ENCODE measurements around the gene SPC24.
A peak's percentile ranks its signal among the peaks of the same experiment; 100 is the strongest.
"Not testable (repeated sequence)": the region's sequence is repeated elsewhere in the genome, so short reads cannot be mapped to it uniquely, and the experiment has no call there.

Gene SPC24

DNA sequence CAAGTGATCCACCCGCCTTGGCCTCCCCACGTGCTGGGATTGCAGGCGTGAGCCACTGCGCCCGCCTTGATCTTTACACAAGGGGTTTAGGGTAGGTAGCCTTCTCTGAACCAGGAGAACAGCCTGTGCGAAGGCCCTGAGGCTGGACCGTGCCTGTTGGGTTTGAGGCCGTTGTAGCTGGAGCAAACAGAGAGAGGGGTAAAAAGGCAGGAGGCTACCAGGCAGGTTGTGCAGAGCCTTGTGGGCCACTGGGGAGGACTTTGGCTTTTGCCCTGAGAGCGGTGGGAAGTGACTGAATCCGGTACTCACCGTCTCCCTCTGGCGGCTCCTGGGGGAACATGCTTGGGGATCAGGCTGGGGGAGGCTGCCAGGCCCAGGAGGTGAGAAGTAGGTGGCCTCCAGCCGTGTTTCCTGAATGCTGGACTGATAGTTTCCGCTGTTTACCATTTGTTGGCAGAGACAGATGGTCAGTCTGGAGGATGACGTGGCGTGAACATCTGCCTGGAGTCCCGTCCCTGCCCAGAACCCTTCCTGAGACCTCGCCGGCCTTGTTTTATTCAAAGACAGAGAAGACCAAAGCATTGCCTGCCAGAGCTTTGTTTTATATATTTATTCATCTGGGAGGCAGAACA lies 24.6 kb downstream of the SPC24 start:
- no peak for TF ChIP-seq SNAI2 (CRISPR knock-in tag; IDR thresholded peaks at IDR 0.05)
- TF ChIP-seq, protein P1, sequence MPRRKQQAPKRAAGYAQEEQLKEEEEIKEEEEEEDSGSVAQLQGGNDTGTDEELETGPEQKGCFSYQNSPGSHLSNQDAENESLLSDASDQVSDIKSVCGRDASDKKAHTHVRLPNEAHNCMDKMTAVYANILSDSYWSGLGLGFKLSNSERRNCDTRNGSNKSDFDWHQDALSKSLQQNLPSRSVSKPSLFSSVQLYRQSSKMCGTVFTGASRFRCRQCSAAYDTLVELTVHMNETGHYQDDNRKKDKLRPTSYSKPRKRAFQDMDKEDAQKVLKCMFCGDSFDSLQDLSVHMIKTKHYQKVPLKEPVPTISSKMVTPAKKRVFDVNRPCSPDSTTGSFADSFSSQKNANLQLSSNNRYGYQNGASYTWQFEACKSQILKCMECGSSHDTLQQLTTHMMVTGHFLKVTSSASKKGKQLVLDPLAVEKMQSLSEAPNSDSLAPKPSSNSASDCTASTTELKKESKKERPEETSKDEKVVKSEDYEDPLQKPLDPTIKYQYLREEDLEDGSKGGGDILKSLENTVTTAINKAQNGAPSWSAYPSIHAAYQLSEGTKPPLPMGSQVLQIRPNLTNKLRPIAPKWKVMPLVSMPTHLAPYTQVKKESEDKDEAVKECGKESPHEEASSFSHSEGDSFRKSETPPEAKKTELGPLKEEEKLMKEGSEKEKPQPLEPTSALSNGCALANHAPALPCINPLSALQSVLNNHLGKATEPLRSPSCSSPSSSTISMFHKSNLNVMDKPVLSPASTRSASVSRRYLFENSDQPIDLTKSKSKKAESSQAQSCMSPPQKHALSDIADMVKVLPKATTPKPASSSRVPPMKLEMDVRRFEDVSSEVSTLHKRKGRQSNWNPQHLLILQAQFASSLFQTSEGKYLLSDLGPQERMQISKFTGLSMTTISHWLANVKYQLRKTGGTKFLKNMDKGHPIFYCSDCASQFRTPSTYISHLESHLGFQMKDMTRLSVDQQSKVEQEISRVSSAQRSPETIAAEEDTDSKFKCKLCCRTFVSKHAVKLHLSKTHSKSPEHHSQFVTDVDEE (CRISPR knock-in tag; IDR thresholded peaks at IDR 0.05) = no peak
- TF ChIP-seq ESRRG (CRISPR knock-in tag; IDR thresholded peaks at IDR 0.05) = no peak
- no peak for TF ChIP-seq POU6F1 (CRISPR knock-in tag; IDR thresholded peaks at IDR 0.05; ENCODE audit: borderline replicate concordance, low read depth)
- no peak for TF ChIP-seq ZFP30 (CRISPR knock-in tag; IDR thresholded peaks at IDR 0.05)
- no peak for TF ChIP-seq RARB (CRISPR knock-in tag; IDR thresholded peaks at IDR 0.05)
- TF ChIP-seq TCF4 (CRISPR knock-in tag; IDR thresholded peaks at IDR 0.05; ENCODE audit: borderline replicate concordance) = no peak
- peak; percentile 90 for ATAC-seq

DNA sequence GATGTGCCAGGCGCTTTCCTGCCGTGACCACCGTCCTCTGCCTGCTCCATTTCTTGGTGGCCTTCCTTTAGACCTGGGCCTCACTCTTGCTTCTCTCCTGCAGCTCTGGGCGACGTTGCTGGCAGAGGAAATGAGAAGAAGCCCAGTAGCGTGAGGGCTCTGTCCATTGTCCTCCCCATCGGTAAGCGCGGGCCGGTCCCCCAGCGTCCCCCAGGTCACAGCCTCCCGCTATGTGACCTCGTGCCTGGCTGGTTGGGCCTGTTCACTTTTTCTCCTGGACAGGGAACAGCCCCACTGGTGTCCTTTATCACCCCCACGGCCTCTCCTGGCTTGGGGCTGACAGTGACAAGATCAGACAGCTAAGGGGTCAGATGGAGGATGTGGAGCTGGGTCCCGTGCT lies 27.7 kb downstream of the SPC24 start:
- TF ChIP-seq SNAI2 (CRISPR knock-in tag; IDR thresholded peaks at IDR 0.05) (no peak), POU6F1 (CRISPR knock-in tag; IDR thresholded peaks at IDR 0.05; ENCODE audit: borderline replicate concordance, low read depth) (no peak), ESRRG (CRISPR knock-in tag; IDR thresholded peaks at IDR 0.05) (no peak), ZNF565 (CRISPR knock-in tag; conservative IDR thresholded peaks at IDR 0.05; ENCODE audit: low read depth) (no peak), ZFP3 (CRISPR knock-in tag; IDR thresholded peaks at IDR 0.05) (no peak), CSRNP3 (CRISPR knock-in tag; IDR thresholded peaks at IDR 0.05) (no peak), ZNF70 (CRISPR knock-in tag; IDR thresholded peaks at IDR 0.05) (no peak), PPARA (CRISPR knock-in tag; IDR thresholded peaks at IDR 0.05; ENCODE audit: borderline replicate concordance) (no peak)
- no peak for ATAC-seq

GRCh38 chr19:11125994-11126685 lies 29.4 kb downstream of the SPC24 start:
- no peak for TF ChIP-seq PPARA (CRISPR knock-in tag; IDR thresholded peaks at IDR 0.05; ENCODE audit: borderline replicate concordance)
- no peak for TF ChIP-seq TCF4 (CRISPR knock-in tag; IDR thresholded peaks at IDR 0.05; ENCODE audit: borderline replicate concordance)
- TF ChIP-seq TOX (CRISPR knock-in tag; IDR thresholded peaks at IDR 0.05; ENCODE audit: borderline replicate concordance) = no peak
- TF ChIP-seq OSR1 (CRISPR knock-in tag; IDR thresholded peaks at IDR 0.05) = no peak
- TF ChIP-seq ZNF70 (CRISPR knock-in tag; IDR thresholded peaks at IDR 0.05) = no peak
- TF ChIP-seq CSDC2 (CRISPR knock-in tag; IDR thresholded peaks at IDR 0.05) = no peak
- no peak for TF ChIP-seq POU6F1 (CRISPR knock-in tag; IDR thresholded peaks at IDR 0.05; ENCODE audit: borderline replicate concordance, low read depth)
- no peak for TF ChIP-seq ZFP30 (CRISPR knock-in tag; IDR thresholded peaks at IDR 0.05)
- TF ChIP-seq CREB5 (CRISPR knock-in tag; IDR thresholded peaks at IDR 0.05; ENCODE audit: low read depth) = no peak
- ATAC-seq = peak; percentile 84

DNA sequence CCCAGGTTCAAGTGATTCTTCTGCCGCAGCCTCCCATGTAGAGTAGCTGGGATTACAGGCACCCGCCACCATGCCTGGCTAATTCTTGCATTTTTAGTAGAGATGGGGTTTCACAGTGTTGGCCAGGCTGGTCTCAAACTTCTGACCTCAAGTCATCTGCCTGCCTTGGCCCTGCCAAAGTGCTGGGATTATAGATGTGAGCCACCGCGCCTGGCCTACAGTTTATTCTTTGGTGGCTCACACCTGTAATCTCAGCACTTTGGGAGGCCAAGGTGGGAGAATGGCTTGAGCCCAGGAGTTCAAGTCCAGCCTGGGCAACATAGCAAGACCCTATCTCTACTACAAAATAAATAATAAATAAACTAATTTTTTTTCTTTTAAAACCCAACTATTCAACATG lies 31.4 kb downstream of the SPC24 start:
- ATAC-seq = not testable (repeated sequence)

Measured in SK-N-SH treated with all-trans-retinoic acid at 6 μM for 48 hours (cell line).